ENCODE data around the gene CLDN15. TPM values are rescaled to one million over a fixed set of nuclear protein-coding genes. Genes with fewer than 3 reads are reported as not detected.
"Not testable (repeated sequence)": the region's sequence is repeated elsewhere in the genome, so short reads cannot be mapped to it uniquely, and the experiment has no call there.

The CLDN15 gene
- total RNA-seq, 1 donor from 2014 or later = 1.9 TPM

DNA sequence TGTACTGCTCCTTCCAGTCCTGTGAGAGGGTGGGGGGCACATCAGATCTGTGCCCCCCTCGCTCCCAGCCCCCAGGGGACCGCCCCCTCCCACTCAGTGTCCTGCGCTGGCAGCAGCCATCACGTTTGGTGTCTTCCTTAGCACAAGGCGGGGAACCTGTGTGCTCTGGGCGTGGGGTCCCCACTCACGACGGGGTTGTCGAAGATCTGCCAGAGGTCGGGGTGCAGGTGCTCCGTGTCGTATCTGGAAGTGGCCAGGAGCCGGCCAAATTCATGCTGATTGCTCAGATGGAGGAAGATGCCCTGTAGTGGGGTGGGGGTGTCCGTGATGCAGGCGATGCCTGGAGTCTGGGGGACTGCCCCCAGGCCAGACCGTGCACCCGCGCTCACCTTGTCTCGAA is 27.5 kb downstream of the CLDN15 start:
- no peak overlapping the region for H3K4me3 ChIP-seq (ENCODE audit: low read depth, low read length)
- TF ChIP-seq, protein P1, sequence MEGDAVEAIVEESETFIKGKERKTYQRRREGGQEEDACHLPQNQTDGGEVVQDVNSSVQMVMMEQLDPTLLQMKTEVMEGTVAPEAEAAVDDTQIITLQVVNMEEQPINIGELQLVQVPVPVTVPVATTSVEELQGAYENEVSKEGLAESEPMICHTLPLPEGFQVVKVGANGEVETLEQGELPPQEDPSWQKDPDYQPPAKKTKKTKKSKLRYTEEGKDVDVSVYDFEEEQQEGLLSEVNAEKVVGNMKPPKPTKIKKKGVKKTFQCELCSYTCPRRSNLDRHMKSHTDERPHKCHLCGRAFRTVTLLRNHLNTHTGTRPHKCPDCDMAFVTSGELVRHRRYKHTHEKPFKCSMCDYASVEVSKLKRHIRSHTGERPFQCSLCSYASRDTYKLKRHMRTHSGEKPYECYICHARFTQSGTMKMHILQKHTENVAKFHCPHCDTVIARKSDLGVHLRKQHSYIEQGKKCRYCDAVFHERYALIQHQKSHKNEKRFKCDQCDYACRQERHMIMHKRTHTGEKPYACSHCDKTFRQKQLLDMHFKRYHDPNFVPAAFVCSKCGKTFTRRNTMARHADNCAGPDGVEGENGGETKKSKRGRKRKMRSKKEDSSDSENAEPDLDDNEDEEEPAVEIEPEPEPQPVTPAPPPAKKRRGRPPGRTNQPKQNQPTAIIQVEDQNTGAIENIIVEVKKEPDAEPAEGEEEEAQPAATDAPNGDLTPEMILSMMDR (conservative IDR thresholded peaks at IDR 0.05; ENCODE audit: low read depth, low read length) = no peak
- DNase-seq (ENCODE audit: low read depth) = no peak

DNA sequence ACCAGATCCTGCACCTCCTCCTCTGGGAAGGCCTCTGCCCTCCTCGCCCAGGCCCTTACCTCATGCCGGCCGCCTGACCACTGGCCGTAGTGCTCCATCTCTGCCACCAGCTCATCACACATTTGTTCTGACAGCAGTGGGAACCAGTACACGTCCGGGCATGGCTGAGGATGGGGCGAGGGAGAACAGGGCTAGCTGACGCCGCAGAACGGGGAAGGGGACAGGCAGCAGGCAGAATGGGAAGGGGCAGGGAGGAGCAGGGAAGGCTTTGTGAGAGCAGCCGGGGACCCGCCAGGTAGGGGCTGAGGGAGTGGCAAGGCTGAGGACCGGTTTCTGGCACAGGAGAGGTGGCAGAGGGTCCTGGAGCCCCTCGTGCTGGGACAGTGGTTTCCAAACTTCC is 28.8 kb downstream of the CLDN15 start:
- no peak for DNase-seq (ENCODE audit: low read depth)
- TF ChIP-seq, protein P1 (conservative IDR thresholded peaks at IDR 0.05; ENCODE audit: low read depth, low read length) = no peak
- no peak overlapping the region for H3K4me3 ChIP-seq (ENCODE audit: low read depth, low read length)

DNA sequence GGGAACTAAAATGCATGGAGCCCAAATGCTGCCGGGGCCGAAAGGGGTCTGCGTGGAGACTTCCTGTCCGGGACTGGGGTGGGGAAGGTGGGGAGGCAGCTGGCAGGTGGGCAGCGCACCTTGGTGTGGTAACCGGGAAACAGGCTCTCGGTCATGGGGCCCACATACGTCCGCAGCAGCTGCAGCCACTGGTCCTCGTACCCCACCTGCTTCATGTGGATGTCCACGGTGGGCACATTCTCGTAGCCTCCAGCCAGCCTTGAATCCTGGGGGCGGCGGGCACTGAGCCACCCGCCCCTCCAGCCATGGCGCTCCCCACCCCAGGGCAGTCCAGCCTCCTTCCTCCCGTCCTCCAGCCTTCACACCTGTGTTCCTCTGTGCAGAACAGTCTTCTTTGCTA is 30.1 kb downstream of the CLDN15 start:
- DNase-seq (ENCODE audit: low read depth) = no peak
- TF ChIP-seq, protein P1 (conservative IDR thresholded peaks at IDR 0.05; ENCODE audit: low read depth, low read length) = no peak
- H3K4me3 ChIP-seq (ENCODE audit: low read depth, low read length) = no peak overlapping the region

DNA sequence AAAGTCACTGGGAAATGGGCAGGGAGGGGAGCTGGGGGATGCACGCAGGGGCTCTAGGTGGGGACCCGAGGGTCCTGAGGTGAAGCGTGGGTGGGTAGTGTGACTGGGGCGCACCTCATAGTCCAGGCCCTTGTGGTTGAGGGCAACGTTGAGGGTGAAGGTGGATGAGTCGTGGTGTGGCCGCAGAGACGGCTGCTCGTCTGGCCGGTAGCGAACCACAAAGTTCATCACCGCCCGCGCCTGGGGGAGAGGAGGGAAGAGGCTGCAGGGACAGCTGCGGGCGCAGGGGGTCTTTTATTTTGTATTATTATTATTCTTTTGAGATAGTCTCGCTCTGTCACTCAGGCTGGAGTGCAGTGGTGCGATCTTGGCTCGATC is 30.9 kb downstream of the CLDN15 start:
- TF ChIP-seq, protein P1 (conservative IDR thresholded peaks at IDR 0.05; ENCODE audit: low read depth, low read length) = no peak
- no peak overlapping the region for H3K4me3 ChIP-seq (ENCODE audit: low read depth, low read length)
- no peak for DNase-seq (ENCODE audit: low read depth)

DNA sequence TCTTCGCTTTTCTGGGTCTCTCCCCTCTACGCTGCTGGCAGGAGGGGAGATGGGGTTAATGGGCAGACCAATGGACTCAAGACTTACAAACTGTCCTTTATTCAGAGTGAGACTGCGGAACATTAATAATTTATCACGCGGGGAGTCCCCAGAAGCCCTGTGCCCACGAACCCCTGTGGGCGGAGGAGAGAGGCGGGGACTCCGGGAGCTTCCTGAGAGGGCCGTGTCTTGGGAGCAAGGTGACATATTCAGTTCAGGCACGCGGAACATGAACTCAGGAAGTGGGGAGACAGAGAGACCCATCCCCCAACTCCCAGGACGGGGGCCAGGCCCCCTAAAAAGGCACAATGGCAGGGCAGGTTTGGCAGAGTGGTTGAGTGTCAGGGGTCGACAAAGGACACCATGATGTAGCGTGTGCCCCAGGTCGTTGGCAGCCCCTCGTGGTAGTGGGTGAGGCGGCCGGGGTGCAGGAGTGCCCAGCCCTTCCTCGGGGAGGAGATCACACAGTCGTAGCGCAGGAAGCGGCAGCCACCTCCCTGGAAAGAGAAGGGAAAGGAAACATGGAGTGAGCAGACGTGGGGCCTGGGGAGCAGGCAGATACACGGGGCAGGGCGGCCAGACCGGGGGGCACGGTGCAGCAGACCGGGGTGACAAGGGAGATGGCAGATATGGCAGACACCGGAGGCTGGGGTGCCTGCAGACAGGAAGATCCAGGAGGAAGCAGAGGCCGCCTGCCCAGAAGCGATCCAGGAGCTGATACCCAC is 31.5 kb downstream of the CLDN15 start:
- no peak for DNase-seq (ENCODE audit: low read depth)
- TF ChIP-seq, protein P1 (conservative IDR thresholded peaks at IDR 0.05; ENCODE audit: low read depth, low read length) = no peak
- H3K4me3 ChIP-seq (ENCODE audit: low read depth, low read length) = no peak overlapping the region

DNA sequence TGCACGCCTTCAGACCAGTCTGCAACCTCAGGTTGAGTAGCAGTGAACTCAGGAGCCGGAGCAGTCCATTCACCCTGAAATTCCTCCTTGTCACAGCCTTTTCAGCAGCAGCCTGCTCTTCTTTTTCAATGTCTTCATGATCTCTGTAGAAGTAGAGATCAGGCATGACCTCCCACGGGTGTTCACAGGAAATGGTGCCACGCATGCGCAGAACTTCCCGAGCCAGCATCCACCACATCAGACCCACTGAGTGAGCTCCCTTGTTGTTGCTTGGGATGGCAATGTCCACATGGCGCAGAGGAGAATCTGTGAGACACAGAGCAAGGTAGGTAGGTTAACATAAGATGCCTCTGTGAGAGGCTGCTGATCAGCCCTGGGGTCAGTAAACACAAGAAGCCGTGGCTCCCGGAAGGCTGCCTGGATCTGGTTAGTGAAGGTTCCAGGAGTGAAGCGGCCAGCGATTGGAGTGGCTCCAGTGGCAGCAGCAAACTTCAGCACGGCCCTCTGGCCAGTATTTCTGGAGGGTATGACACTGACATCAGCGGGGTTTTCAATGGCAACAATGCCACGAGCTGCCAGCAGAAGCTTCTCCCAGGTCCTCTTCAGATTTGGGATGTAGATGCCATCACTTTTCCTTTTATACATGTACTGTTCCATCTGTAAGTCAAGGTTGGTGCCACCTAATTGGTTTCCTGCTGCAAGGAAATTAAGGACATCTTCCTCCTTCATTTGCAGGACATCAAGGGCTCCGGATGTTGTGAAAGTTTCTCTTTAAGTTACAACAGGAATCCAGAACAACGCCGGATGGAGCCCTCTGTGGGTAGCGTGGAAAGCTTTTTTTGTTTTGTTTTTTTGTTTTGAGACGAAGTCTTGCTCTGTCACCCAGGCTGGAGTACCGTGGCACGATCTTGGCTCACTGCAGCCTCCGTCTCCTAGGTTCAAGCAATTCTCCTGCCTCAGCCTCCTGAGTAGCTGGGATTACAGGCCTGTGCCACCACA is 33.6 kb downstream of the CLDN15 start:
- not testable (repeated sequence) for H3K4me3 ChIP-seq (ENCODE audit: low read depth, low read length)

DNA sequence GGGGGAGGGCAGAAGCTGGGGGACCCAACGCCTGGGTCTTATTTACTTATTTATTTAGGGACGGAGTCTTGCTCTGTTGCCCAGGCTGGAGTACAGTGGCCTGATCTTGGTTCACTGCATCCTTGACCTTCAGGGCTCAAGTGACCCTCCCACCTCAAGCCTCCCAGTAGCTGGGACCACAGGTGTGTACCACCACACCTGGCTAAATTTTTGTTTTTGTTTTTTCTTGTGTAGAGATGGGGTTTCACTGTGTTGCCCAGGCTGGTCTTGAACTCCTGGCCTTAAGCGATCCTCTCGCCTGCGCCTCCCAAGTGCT is 35.0 kb downstream of the CLDN15 start:
- TF ChIP-seq, protein P1 (conservative IDR thresholded peaks at IDR 0.05; ENCODE audit: low read depth, low read length) = no peak
- no peak overlapping the region for H3K4me3 ChIP-seq (ENCODE audit: low read depth, low read length)
- DNase-seq (ENCODE audit: low read depth) = no peak

More for the DNA sequence above, 33.6 kb downstream of the CLDN15 start:
- DNase-seq (ENCODE audit: low read depth) = not testable (repeated sequence)
